ENCODE data around the gene SMARCA2.

The SMARCA2 gene

GRCh38 chr9:2209400-2209799 lies 194.3 kb downstream of the SMARCA2 start:
- Histone ChIP-seq H2AFZ (ENCODE audit: low read depth, low read length) (no peak overlapping the region), H3K27me3 (ENCODE audit: low read depth, low read length) (no peaks in the 10 kb centered on the region), H3K79me2 (ENCODE audit: low read length) (no peaks in the 10 kb centered on the region), H3K4me3 (ENCODE audit: low read length) (peak overlapping the region; percentile 17; the same call in 1 of the 2 replicates), H4K20me1 (ENCODE audit: insufficient read depth, low read length) (no peaks in the 10 kb centered on the region), H3K4me2 (ENCODE audit: low read length) (peak overlapping the region; percentile 58), H3K9me3 (ENCODE audit: insufficient read depth, low read length) (no peaks in the 10 kb centered on the region), H3K4me1 (ENCODE audit: low read length) (peaks cover 19% of the 10 kb centered on the region), H3K9ac (ENCODE audit: low read length) (peak overlapping the region; percentile 26; the same call in 1 of the 2 replicates), H3K27ac (ENCODE audit: low read length) (peak overlapping the region; percentile 74), H3K36me3 (replicated peaks; ENCODE audit: low read depth, low read length) (no peaks in the 10 kb centered on the region)
- TF ChIP-seq CTCF (IDR thresholded peaks at IDR 0.05; ENCODE audit: low read depth, low read length) (no peak), EZH2phosphoT487 (IDR thresholded peaks at IDR 0.05; ENCODE audit: low read depth) (no peak)

GRCh38 chr9:2210201-2210600 lies 195.1 kb downstream of the SMARCA2 start:
- Histone ChIP-seq H3K27me3 (ENCODE audit: low read depth, low read length) (no peaks in the 10 kb centered on the region), H3K4me2 (ENCODE audit: low read length) (peak overlapping the region; percentile 58), H3K9me3 (ENCODE audit: insufficient read depth, low read length) (no peaks in the 10 kb centered on the region), H3K79me2 (ENCODE audit: low read length) (no peaks in the 10 kb centered on the region), H2AFZ (ENCODE audit: low read depth, low read length) (no peak overlapping the region), H3K36me3 (replicated peaks; ENCODE audit: low read depth, low read length) (no peaks in the 10 kb centered on the region), H3K4me1 (ENCODE audit: low read length) (peaks cover 19% of the 10 kb centered on the region), H3K27ac (ENCODE audit: low read length) (peak overlapping the region; percentile 74), H4K20me1 (ENCODE audit: insufficient read depth, low read length) (no peaks in the 10 kb centered on the region), H3K9ac (ENCODE audit: low read length) (peak overlapping the region; percentile 3; the same call in 1 of the 2 replicates), H3K4me3 (ENCODE audit: low read length) (no peak overlapping the region)
- TF ChIP-seq CTCF (IDR thresholded peaks at IDR 0.05; ENCODE audit: low read depth, low read length) (no peak), EZH2phosphoT487 (IDR thresholded peaks at IDR 0.05; ENCODE audit: low read depth) (no peak)

GRCh38 chr9:2213830-2214468 lies 198.8 kb downstream of the SMARCA2 start:
- Histone ChIP-seq H2AFZ (ENCODE audit: low read depth, low read length) (no peak overlapping the region), H3K36me3 (replicated peaks; ENCODE audit: low read depth, low read length) (no peaks in the 10 kb centered on the region), H3K4me1 (ENCODE audit: low read length) (peaks cover 31% of the 10 kb centered on the region), H3K9me3 (ENCODE audit: insufficient read depth, low read length) (no peaks in the 10 kb centered on the region), H3K9ac (ENCODE audit: low read length) (no peak overlapping the region), H3K79me2 (ENCODE audit: low read length) (no peaks in the 10 kb centered on the region), H3K4me3 (ENCODE audit: low read length) (no peak overlapping the region), H4K20me1 (ENCODE audit: insufficient read depth, low read length) (no peaks in the 10 kb centered on the region), H3K27ac (ENCODE audit: low read length) (no peak overlapping the region), H3K27me3 (ENCODE audit: low read depth, low read length) (no peaks in the 10 kb centered on the region), H3K4me2 (ENCODE audit: low read length) (no peak overlapping the region)
- TF ChIP-seq EZH2phosphoT487 (IDR thresholded peaks at IDR 0.05; ENCODE audit: low read depth): no peak
- TF ChIP-seq CTCF (IDR thresholded peaks at IDR 0.05; ENCODE audit: low read depth, low read length): no peak

GRCh38 chr9:2214707-2215106 lies 199.6 kb downstream of the SMARCA2 start:
- Histone ChIP-seq H4K20me1 (ENCODE audit: insufficient read depth, low read length) (no peaks in the 10 kb centered on the region), H3K4me1 (ENCODE audit: low read length) (peaks cover 26% of the 10 kb centered on the region), H3K9me3 (ENCODE audit: insufficient read depth, low read length) (no peaks in the 10 kb centered on the region), H3K27ac (ENCODE audit: low read length) (no peak overlapping the region), H3K9ac (ENCODE audit: low read length) (no peak overlapping the region), H3K4me3 (ENCODE audit: low read length) (no peak overlapping the region), H3K36me3 (replicated peaks; ENCODE audit: low read depth, low read length) (no peaks in the 10 kb centered on the region), H2AFZ (ENCODE audit: low read depth, low read length) (no peak overlapping the region), H3K4me2 (ENCODE audit: low read length) (no peak overlapping the region), H3K27me3 (ENCODE audit: low read depth, low read length) (no peaks in the 10 kb centered on the region), H3K79me2 (ENCODE audit: low read length) (no peaks in the 10 kb centered on the region)
- TF ChIP-seq CTCF (IDR thresholded peaks at IDR 0.05; ENCODE audit: low read depth, low read length) (no peak), EZH2phosphoT487 (IDR thresholded peaks at IDR 0.05; ENCODE audit: low read depth) (no peak)

Data from OCI-LY3 (cell line).